H1 (cell line): ENCODE measurements around the gene PTPN21. TPM values are rescaled to one million over a fixed set of nuclear protein-coding genes. Genes with fewer than 3 reads are reported as not detected.

Source experiments
- SAP30 ChIP-seq: fragments of 300-600 bp; sonication (generic); IDR thresholded peaks from 2 replicates; pipeline ENCODE4 v1.7.1; 2012; ENCODE audit warnings: low read length, moderate library complexity, mild to moderate bottlenecking, inconsistent platforms; ENCODE audit not compliant: insufficient read depth, insufficient replicate concordance
- SUZ12 ChIP-seq: fragments of 200-600 bp; sonication (generic); IDR thresholded peaks from 2 replicates; pipeline ENCODE4 v1.6.1; 2012; ENCODE audit warnings: mild to moderate bottlenecking, inconsistent platforms, low read length, moderate library complexity, mixed read lengths
- polyA plus RNA-seq, 7 experiments: library from polyadenylated mRNA; depleted of rRNA in 3 of 7; stranded (reverse) in 5 of 7; unstranded in 2 of 7; fragments of >200 nt in 5 of 7; fragments of 200-250 nt in 2 of 7; gene quantifications; 1 replicate in 5 of 7; 2 replicates in 1 of 7; 4 replicates in 1 of 7; pipeline versions ENCODE4 v1.2.1 to v1.2.3, GENCODE V29; 2011 to 2013; ENCODE audit warnings: missing spikeins in 2 of 7, mixed read lengths in 2 of 7
- total RNA-seq: library from RNA; stranded (reverse); fragmentation: NEBNext Ultra II Directional; extraction: Animal tissue kit (Norgen Biotek cat#: 25700); gene quantifications from 2 replicates; pipeline ENCODE4 v1.2.1, GENCODE V29; 2021

PTPN21 gene
- total and polyA plus RNA-seq, 2 of the 8 experiments (the other 6 are each of a cell fraction or from before 2014, with no cell fraction given), result 6.5 to 16.1 TPM

DNA sequence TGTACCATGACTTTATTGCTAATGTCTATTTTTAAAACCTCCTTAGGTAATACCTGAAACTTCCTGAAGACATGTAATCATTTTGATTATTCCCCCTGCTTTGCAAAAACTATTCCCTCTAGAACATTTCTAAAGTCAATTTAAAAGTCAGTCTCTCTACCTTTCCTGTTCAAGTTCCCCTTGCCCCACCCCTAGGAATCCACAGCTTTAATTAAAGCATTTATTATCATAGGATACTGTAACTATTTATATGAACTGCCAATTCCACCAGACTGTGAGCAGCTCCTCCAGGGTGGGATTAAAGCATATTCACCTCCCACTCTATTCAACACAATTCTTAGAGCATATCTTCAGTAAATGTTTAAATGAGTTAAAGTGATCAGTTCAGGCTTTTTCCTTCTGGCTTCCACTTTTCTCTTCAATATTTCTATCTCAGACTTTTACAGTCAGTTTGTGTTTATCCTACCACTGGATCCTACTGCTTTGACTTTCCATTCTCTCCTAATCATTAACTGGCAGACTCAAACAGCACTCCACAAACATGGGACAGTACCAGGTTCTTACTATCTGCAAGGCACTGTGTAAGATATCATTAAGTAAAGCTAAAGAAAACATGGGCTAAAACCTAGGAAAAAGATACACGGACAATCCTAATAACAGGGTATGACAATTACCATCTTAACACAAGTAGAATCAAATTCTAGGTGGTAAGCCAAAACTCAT lies 39.1 kb downstream of the PTPN21 start (continued):
- TF ChIP-seq SUZ12, result no peak
- no peak for TF ChIP-seq SAP30
